HEK293 (cell line): ENCODE measurements around the gene GEMIN5.

Experiments used
- CTCF ChIA-PET: fragments of 350-600 bp; formaldehyde crosslinking; extraction: SDS; loops from one replicate; lab custom pipeline; 2021; ENCODE audit warnings: antibody characterized with exemption; lab: Yijun Ruan, JAX
- POLR2A ChIA-PET: fragments of 300-600 bp; formaldehyde crosslinking; extraction: SDS; loops from one replicate; lab custom pipeline; 2020; ENCODE audit warnings: antibody characterized with exemption, inconsistent platforms; lab: Yijun Ruan, JAX
- H3K27ac ChIP-seq: fragments of 200-500 bp; sonication (Bioruptor generic); 2 replicates; pipeline ENCODE4 v1.5.1; 2014; ENCODE audit warnings: low read depth, low read length, control low read depth, inconsistent platforms; ENCODE audit errors: extremely low read depth
- H3K36me3 ChIP-seq, 2 experiments: fragments of 200-500 bp in 1 of 2; sonication (Bioruptor generic) in 1 of 2; 1 replicate in 1 of 2; 2 replicates in 1 of 2; pipeline ENCODE4 v1.5.1; 2014 to 2017; ENCODE audit warnings: inconsistent platforms in 2 of 2, low read length in 2 of 2; ENCODE audit not compliant: control insufficient read depth in 2 of 2, insufficient read depth in 1 of 2
- H3K4me1 ChIP-seq: fragments of 200-500 bp; sonication (Bioruptor generic); 2 replicates; pipeline ENCODE4 v1.5.1; 2014; ENCODE audit warnings: mild to moderate bottlenecking, low read length, inconsistent platforms; ENCODE audit not compliant: control insufficient read depth, insufficient read depth
- H3K4me3 ChIP-seq: 2 replicates; pipeline ENCODE4 v1.5.1; 2011; ENCODE audit warnings: low read depth, mild to moderate bottlenecking, control low read depth, low read length, moderate library complexity
- H3K9me3 ChIP-seq: fragments of 200-500 bp; sonication (Bioruptor generic); 2 replicates; pipeline ENCODE4 v1.5.1; 2014; ENCODE audit warnings: low read depth, low read length, inconsistent platforms; ENCODE audit not compliant: control insufficient read depth, insufficient read depth
- IKZF3 ChIP-seq: fragments of 450-650 bp; IDR thresholded peaks from 2 replicates; pipeline ENCODE4 v1.5.0; 2018; ENCODE audit warnings: missing biosample characterization, mild to moderate bottlenecking, missing genetic modification characterization, moderate library complexity
- WT1 ChIP-seq: fragments of 450-650 bp; formaldehyde crosslinking; IDR thresholded peaks from 2 replicates; pipeline ENCODE4 v1.5.1; 2016; ENCODE audit warnings: missing biosample characterization, missing genetic modification characterization
- ZBTB1 ChIP-seq: fragments of 450-650 bp; formaldehyde crosslinking; IDR thresholded peaks from 2 replicates; pipeline ENCODE4 v1.5.1; 2016; ENCODE audit warnings: missing biosample characterization, missing genetic modification characterization
- ZFP37 ChIP-seq: fragments of 450-650 bp; formaldehyde crosslinking; IDR thresholded peaks from 2 replicates; pipeline ENCODE4 v1.5.1; 2016; ENCODE audit warnings: missing biosample characterization, missing genetic modification characterization
- ZNF132 ChIP-seq: fragments of 450-650 bp; formaldehyde crosslinking; IDR thresholded peaks from 2 replicates; pipeline ENCODE4 v1.5.1; 2017; ENCODE audit warnings: missing biosample characterization, missing genetic modification characterization, borderline replicate concordance
- ZNF16 ChIP-seq: fragments of 450-650 bp; formaldehyde crosslinking; IDR thresholded peaks from 2 replicates; pipeline ENCODE4 v1.5.1; 2016; ENCODE audit warnings: low read depth, missing biosample characterization, missing genetic modification characterization
- ZNF169 ChIP-seq: fragments of 450-650 bp; formaldehyde crosslinking; IDR thresholded peaks from 2 replicates; pipeline ENCODE4 v1.5.1; 2016; ENCODE audit warnings: missing biosample characterization, missing genetic modification characterization
- ZNF223 ChIP-seq: fragments of 450-650 bp; formaldehyde crosslinking; IDR thresholded peaks from 2 replicates; pipeline ENCODE4 v1.5.1; 2016; ENCODE audit warnings: missing biosample characterization, missing genetic modification characterization
- ZNF544 ChIP-seq: fragments of 450-650 bp; formaldehyde crosslinking; IDR thresholded peaks from 2 replicates; pipeline ENCODE4 v1.5.0; 2017; ENCODE audit warnings: missing biosample characterization, missing genetic modification characterization
- ZNF585B ChIP-seq: fragments of 450-650 bp; formaldehyde crosslinking; IDR thresholded peaks from 2 replicates; pipeline ENCODE4 v1.5.1; 2016; ENCODE audit warnings: missing biosample characterization, missing genetic modification characterization
- ZNF596 ChIP-seq: fragments of 450-650 bp; IDR thresholded peaks from 2 replicates; pipeline ENCODE4 v1.5.0; 2018; ENCODE audit warnings: missing biosample characterization, mild to moderate bottlenecking, missing genetic modification characterization, moderate library complexity
- ZNF610 ChIP-seq: fragments of 450-650 bp; formaldehyde crosslinking; IDR thresholded peaks from 2 replicates; pipeline ENCODE4 v1.5.1; 2016; ENCODE audit warnings: missing biosample characterization, missing genetic modification characterization, borderline replicate concordance
- ZNF623 ChIP-seq: fragments of 450-650 bp; formaldehyde crosslinking; IDR thresholded peaks from 2 replicates; pipeline ENCODE4 v1.5.1; 2016; ENCODE audit warnings: missing biosample characterization, missing genetic modification characterization
- ZNF629 ChIP-seq: fragments of 450-650 bp; formaldehyde crosslinking; IDR thresholded peaks from 2 replicates; pipeline ENCODE4 v1.5.1; 2017; ENCODE audit warnings: missing biosample characterization, missing genetic modification characterization
- ZNF830 ChIP-seq: fragments of 450-650 bp; IDR thresholded peaks from 2 replicates; pipeline ENCODE4 v1.5.0; 2018; ENCODE audit warnings: missing biosample characterization, missing genetic modification characterization, low read depth, mild to moderate bottlenecking, moderate library complexity
- ZNF843 ChIP-seq: fragments of 450-650 bp; formaldehyde crosslinking; IDR thresholded peaks from 2 replicates; pipeline ENCODE4 v1.5.1; 2016; ENCODE audit warnings: missing biosample characterization, missing genetic modification characterization
- TF ChIP-seq, protein P1 (sequence below): fragments of 450-650 bp; formaldehyde crosslinking; IDR thresholded peaks from 2 replicates; pipeline ENCODE4 v1.5.1; 2016; ENCODE audit warnings: missing biosample characterization, missing genetic modification characterization
- TF ChIP-seq, protein P2 (sequence below): fragments of 450-650 bp; formaldehyde crosslinking; IDR thresholded peaks from 2 replicates; pipeline ENCODE4 v1.5.1; 2017; ENCODE audit warnings: missing biosample characterization, missing genetic modification characterization
- TF ChIP-seq, protein P3 (sequence below): fragments of 450-650 bp; formaldehyde crosslinking; optimal IDR thresholded peaks from 2 replicates; pipeline ENCODE3; 2016; ENCODE audit warnings: missing biosample characterization, mild to moderate bottlenecking, missing genetic modification characterization
- TF ChIP-seq, protein P4 (sequence below): fragments of 450-650 bp; formaldehyde crosslinking; IDR thresholded peaks from 2 replicates; pipeline ENCODE4 v1.5.1; 2016; ENCODE audit warnings: missing biosample characterization, missing genetic modification characterization, borderline replicate concordance

GEMIN5 gene

DNA sequence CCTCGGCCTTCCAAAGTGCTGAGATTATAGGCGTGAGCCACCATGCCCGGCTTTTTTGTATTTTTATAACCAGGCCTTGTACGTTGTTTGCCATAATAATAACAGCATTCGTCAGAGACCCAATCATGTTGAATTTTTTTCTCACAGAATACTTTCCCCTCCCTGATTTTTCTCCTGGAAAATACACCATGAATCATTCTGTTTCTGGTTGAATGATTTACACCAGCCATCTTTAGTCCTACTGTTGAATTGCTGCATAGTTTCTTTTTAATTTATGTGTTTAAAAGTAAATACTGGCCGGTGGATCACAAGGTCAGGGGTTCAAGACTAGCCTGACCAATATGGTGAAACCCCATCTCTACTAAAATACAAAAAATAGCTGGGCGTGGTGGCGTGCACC lies 76.1 kb downstream of the GEMIN5 start:
- POLR2A ChIA-PET = no interaction called here
- Histone ChIP-seq H3K27ac (no peak overlapping the region), H3K4me1 (0 out of 2 replicates have a peak, but pooled peaks cover 3% of the 10 kb centered on the region), H3K36me3 (peaks cover 26 to 42% of the 10 kb centered on the region in 2 experiments), H3K4me3 (no peak overlapping the region)
- CTCF ChIA-PET = interaction anchor here (0.8 kb wide), 1 partner anchor 212 kb away, joined by 3 read pairs; no protein-coding TSS in a partner anchor
- TF ChIP-seq ZNF585B (tag by site-specific recombination) (no peak), ZNF132 (tag by site-specific recombination) (no peak), ZNF16 (tag by site-specific recombination) (no peak), ZNF169 (tag by site-specific recombination) (no peak), ZNF223 (tag by site-specific recombination) (no peak), ZFP37 (tag by site-specific recombination) (no peak), ZNF596 (tag by site-specific recombination) (no peak), WT1 (no peak), ZNF610 (tag by site-specific recombination) (no peak), IKZF3 (tag by site-specific recombination) (no peak), ZNF830 (no peak), ZBTB1 (no peak), ZNF623 (tag by site-specific recombination) (no peak), ZNF629 (no peak), ZNF544 (tag by site-specific recombination) (no peak), ZNF843 (tag by site-specific recombination) (no peak)
- TF ChIP-seq, protein P1, sequence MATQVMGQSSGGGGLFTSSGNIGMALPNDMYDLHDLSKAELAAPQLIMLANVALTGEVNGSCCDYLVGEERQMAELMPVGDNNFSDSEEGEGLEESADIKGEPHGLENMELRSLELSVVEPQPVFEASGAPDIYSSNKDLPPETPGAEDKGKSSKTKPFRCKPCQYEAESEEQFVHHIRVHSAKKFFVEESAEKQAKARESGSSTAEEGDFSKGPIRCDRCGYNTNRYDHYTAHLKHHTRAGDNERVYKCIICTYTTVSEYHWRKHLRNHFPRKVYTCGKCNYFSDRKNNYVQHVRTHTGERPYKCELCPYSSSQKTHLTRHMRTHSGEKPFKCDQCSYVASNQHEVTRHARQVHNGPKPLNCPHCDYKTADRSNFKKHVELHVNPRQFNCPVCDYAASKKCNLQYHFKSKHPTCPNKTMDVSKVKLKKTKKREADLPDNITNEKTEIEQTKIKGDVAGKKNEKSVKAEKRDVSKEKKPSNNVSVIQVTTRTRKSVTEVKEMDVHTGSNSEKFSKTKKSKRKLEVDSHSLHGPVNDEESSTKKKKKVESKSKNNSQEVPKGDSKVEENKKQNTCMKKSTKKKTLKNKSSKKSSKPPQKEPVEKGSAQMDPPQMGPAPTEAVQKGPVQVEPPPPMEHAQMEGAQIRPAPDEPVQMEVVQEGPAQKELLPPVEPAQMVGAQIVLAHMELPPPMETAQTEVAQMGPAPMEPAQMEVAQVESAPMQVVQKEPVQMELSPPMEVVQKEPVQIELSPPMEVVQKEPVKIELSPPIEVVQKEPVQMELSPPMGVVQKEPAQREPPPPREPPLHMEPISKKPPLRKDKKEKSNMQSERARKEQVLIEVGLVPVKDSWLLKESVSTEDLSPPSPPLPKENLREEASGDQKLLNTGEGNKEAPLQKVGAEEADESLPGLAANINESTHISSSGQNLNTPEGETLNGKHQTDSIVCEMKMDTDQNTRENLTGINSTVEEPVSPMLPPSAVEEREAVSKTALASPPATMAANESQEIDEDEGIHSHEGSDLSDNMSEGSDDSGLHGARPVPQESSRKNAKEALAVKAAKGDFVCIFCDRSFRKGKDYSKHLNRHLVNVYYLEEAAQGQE (tag by site-specific recombination) = no peak
- TF ChIP-seq, protein P2, sequence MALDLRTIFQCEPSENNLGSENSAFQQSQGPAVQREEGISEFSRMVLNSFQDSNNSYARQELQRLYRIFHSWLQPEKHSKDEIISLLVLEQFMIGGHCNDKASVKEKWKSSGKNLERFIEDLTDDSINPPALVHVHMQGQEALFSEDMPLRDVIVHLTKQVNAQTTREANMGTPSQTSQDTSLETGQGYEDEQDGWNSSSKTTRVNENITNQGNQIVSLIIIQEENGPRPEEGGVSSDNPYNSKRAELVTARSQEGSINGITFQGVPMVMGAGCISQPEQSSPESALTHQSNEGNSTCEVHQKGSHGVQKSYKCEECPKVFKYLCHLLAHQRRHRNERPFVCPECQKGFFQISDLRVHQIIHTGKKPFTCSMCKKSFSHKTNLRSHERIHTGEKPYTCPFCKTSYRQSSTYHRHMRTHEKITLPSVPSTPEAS (tag by site-specific recombination) = no peak
- TF ChIP-seq, protein P3, sequence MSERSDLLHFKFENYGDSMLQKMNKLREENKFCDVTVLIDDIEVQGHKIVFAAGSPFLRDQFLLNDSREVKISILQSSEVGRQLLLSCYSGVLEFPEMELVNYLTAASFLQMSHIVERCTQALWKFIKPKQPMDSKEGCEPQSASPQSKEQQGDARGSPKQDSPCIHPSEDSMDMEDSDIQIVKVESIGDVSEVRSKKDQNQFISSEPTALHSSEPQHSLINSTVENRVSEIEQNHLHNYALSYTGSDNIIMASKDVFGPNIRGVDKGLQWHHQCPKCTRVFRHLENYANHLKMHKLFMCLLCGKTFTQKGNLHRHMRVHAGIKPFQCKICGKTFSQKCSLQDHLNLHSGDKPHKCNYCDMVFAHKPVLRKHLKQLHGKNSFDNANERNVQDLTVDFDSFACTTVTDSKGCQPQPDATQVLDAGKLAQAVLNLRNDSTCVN (tag by site-specific recombination) = no peak
- TF ChIP-seq, protein P4, sequence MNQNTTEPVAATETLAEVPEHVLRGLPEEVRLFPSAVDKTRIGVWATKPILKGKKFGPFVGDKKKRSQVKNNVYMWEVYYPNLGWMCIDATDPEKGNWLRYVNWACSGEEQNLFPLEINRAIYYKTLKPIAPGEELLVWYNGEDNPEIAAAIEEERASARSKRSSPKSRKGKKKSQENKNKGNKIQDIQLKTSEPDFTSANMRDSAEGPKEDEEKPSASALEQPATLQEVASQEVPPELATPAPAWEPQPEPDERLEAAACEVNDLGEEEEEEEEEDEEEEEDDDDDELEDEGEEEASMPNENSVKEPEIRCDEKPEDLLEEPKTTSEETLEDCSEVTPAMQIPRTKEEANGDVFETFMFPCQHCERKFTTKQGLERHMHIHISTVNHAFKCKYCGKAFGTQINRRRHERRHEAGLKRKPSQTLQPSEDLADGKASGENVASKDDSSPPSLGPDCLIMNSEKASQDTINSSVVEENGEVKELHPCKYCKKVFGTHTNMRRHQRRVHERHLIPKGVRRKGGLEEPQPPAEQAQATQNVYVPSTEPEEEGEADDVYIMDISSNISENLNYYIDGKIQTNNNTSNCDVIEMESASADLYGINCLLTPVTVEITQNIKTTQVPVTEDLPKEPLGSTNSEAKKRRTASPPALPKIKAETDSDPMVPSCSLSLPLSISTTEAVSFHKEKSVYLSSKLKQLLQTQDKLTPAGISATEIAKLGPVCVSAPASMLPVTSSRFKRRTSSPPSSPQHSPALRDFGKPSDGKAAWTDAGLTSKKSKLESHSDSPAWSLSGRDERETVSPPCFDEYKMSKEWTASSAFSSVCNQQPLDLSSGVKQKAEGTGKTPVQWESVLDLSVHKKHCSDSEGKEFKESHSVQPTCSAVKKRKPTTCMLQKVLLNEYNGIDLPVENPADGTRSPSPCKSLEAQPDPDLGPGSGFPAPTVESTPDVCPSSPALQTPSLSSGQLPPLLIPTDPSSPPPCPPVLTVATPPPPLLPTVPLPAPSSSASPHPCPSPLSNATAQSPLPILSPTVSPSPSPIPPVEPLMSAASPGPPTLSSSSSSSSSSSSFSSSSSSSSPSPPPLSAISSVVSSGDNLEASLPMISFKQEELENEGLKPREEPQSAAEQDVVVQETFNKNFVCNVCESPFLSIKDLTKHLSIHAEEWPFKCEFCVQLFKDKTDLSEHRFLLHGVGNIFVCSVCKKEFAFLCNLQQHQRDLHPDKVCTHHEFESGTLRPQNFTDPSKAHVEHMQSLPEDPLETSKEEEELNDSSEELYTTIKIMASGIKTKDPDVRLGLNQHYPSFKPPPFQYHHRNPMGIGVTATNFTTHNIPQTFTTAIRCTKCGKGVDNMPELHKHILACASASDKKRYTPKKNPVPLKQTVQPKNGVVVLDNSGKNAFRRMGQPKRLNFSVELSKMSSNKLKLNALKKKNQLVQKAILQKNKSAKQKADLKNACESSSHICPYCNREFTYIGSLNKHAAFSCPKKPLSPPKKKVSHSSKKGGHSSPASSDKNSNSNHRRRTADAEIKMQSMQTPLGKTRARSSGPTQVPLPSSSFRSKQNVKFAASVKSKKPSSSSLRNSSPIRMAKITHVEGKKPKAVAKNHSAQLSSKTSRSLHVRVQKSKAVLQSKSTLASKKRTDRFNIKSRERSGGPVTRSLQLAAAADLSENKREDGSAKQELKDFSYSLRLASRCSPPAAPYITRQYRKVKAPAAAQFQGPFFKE (tag by site-specific recombination) = no peak
- TF ChIP-seq, all 188 proteins: peak for 0
- H3K9me3 ChIP-seq = no peaks in the 10 kb centered on the region
